Esophagus muscularis mucosa (tissue), 3 donors: Measurements from ENCODE around the gene OIP5.
"Not testable (repeated sequence)": the region's sequence is repeated elsewhere in the genome, so short reads cannot be mapped to it uniquely, and the experiment has no call there.

Experiments
- EP300 ChIP-seq: sonication (generic); formaldehyde crosslinking; IDR thresholded peaks from one replicate; pipeline ENCODE4 v1.6.1; 2017; ENCODE audit warnings: antibody characterized with exemption
- TF ChIP-seq, protein P1 (sequence below), 3 experiments: fragments of 200-600 bp in 2 of 3; fragments of 450-650 bp in 1 of 3; sonication (generic) in 2 of 3; IDR thresholded peaks; one replicate each; pipeline ENCODE4 v1.5.1; 2017 to 2019; ENCODE audit warnings: antibody characterized with exemption in 3 of 3, mild to moderate bottlenecking in 2 of 3, moderate library complexity in 1 of 3

DNA sequence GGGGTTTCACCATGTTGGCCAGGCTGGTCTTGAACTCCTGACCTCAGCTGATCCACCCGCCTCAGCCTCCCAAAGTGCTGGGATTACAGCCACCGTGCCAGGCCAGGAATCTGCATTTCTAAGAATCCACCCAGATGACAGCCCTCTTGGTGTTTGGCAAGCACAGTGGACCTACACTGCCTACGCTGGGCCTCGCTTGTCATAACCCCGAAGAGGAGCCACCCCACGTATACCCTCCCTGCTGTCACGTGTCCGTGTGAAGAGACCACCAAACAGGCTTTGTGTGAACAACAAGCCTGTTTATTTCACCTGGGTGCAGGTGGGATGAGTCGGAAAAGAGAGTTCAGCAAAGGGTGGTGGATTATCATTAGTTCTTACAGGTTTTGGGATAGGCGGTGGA, 50.0 kb downstream of the OIP5 start:
- not testable (repeated sequence) for TF ChIP-seq EP300
- TF ChIP-seq, protein P1, sequence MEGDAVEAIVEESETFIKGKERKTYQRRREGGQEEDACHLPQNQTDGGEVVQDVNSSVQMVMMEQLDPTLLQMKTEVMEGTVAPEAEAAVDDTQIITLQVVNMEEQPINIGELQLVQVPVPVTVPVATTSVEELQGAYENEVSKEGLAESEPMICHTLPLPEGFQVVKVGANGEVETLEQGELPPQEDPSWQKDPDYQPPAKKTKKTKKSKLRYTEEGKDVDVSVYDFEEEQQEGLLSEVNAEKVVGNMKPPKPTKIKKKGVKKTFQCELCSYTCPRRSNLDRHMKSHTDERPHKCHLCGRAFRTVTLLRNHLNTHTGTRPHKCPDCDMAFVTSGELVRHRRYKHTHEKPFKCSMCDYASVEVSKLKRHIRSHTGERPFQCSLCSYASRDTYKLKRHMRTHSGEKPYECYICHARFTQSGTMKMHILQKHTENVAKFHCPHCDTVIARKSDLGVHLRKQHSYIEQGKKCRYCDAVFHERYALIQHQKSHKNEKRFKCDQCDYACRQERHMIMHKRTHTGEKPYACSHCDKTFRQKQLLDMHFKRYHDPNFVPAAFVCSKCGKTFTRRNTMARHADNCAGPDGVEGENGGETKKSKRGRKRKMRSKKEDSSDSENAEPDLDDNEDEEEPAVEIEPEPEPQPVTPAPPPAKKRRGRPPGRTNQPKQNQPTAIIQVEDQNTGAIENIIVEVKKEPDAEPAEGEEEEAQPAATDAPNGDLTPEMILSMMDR (IDR thresholded peaks at IDR 0.05): not testable (repeated sequence)
